HepG2 (cell line): ENCODE results near the gene THRB. TPM values are rescaled to one million over a fixed set of nuclear protein-coding genes. Genes with fewer than 3 reads are reported as not detected.

Experiments used
- ARHGAP35 ChIP-seq: sonication (generic); formaldehyde crosslinking; IDR thresholded peaks from 2 replicates; pipeline ENCODE4 v1.9.0; 2022; ENCODE audit warnings: mild to moderate bottlenecking, inconsistent platforms, moderate library complexity, missing genetic modification reagents, borderline replicate concordance
- ARNT2 ChIP-seq: sonication (generic); formaldehyde crosslinking; IDR thresholded peaks from 2 replicates; pipeline ENCODE4 v1.8.0; 2022; ENCODE audit warnings: mild to moderate bottlenecking, low read depth, missing genetic modification reagents, moderate library complexity
- ATF5 ChIP-seq: sonication (generic); formaldehyde crosslinking; IDR thresholded peaks from 2 replicates; pipeline ENCODE4 v1.4.0; 2020; ENCODE audit warnings: mild to moderate bottlenecking, low read depth, missing genetic modification reagents
- CCAR2 ChIP-seq: fragments of 200-400 bp; formaldehyde crosslinking; optimal IDR thresholded peaks from 2 replicates; pipeline ENCODE3; 2018; ENCODE audit warnings: low read depth, mild to moderate bottlenecking, low read length, moderate library complexity
- CREBL2 ChIP-seq: sonication (generic); formaldehyde crosslinking; IDR thresholded peaks from 2 replicates; pipeline ENCODE4 v1.8.1; 2023; ENCODE audit warnings: missing genetic modification reagents, mild to moderate bottlenecking, borderline replicate concordance
- FOSL2 ChIP-seq: sonication (generic); formaldehyde crosslinking; IDR thresholded peaks from 2 replicates; pipeline ENCODE4 v1.4.0; 2020; ENCODE audit warnings: missing genetic modification reagents
- FOXO4 ChIP-seq: sonication (generic); formaldehyde crosslinking; conservative IDR thresholded peaks from 2 replicates; pipeline ENCODE4 v1.8.1; 2023; ENCODE audit warnings: missing genetic modification reagents
- HBP1 ChIP-seq: IDR thresholded peaks from 2 replicates; pipeline ENCODE4 v1.6.1; 2016; ENCODE audit warnings: low read depth, control low read depth
- HDAC1 ChIP-seq: sonication (generic); formaldehyde crosslinking; IDR thresholded peaks from 2 replicates; pipeline ENCODE4 v1.5.1; 2020; ENCODE audit warnings: mild to moderate bottlenecking, missing genetic modification reagents
- HINFP ChIP-seq: sonication (generic); formaldehyde crosslinking; IDR thresholded peaks from 2 replicates; pipeline ENCODE4 v1.4.0; 2020; ENCODE audit warnings: low read depth, mild to moderate bottlenecking, missing genetic modification reagents
- KMT2B ChIP-seq: IDR thresholded peaks from 2 replicates; pipeline ENCODE4 v1.6.1; 2016; ENCODE audit warnings: missing genetic modification reagents, missing compliant biosample characterization
- NFE2L2 ChIP-seq: fragments of 150-350 bp; IDR thresholded peaks from 2 replicates; pipeline ENCODE4 v1.6.1; 2014; ENCODE audit warnings: low read length
- REPIN1 ChIP-seq: sonication (generic); formaldehyde crosslinking; IDR thresholded peaks from 2 replicates; pipeline ENCODE4 v1.8.0; 2022; ENCODE audit warnings: missing genetic modification reagents, low read depth, mild to moderate bottlenecking, borderline replicate concordance
- RNF2 ChIP-seq: fragments of 450-650 bp; conservative IDR thresholded peaks from 2 replicates; pipeline ENCODE4 v1.6.1; 2016; ENCODE audit warnings: low read depth
- TP53 ChIP-seq: sonication (generic); formaldehyde crosslinking; conservative IDR thresholded peaks from 2 replicates; pipeline ENCODE4 v1.4.0; 2020; ENCODE audit warnings: missing genetic modification reagents
- ZFP91 ChIP-seq: sonication (generic); formaldehyde crosslinking; IDR thresholded peaks from 2 replicates; pipeline ENCODE4 v1.9.0; 2022; ENCODE audit warnings: missing genetic modification reagents, mild to moderate bottlenecking, borderline replicate concordance
- ZNF207 ChIP-seq: fragments of 450-650 bp; IDR thresholded peaks from 2 replicates; pipeline ENCODE4 v1.6.1; 2016; ENCODE audit warnings: antibody characterized with exemption, borderline replicate concordance
- ZNF501 ChIP-seq: sonication (generic); formaldehyde crosslinking; IDR thresholded peaks from 2 replicates; pipeline ENCODE4 v1.5.1; 2020; ENCODE audit warnings: mild to moderate bottlenecking, moderate library complexity, missing genetic modification reagents
- ZNF589 ChIP-seq: sonication (generic); formaldehyde crosslinking; conservative IDR thresholded peaks from 2 replicates; pipeline ENCODE4 v1.8.0; 2022; ENCODE audit warnings: mild to moderate bottlenecking, moderate library complexity, missing genetic modification reagents
- ZNF619 ChIP-seq: sonication (generic); formaldehyde crosslinking; IDR thresholded peaks from 2 replicates; pipeline ENCODE4 v1.4.0; 2020; ENCODE audit warnings: mild to moderate bottlenecking, missing genetic modification reagents
- ZNF644 ChIP-seq: IDR thresholded peaks from 2 replicates; pipeline ENCODE4 v1.6.1; 2016; ENCODE audit warnings: low read depth
- ZNF724P ChIP-seq: sonication (generic); formaldehyde crosslinking; IDR thresholded peaks from 2 replicates; pipeline ENCODE4 v1.8.0; 2022; ENCODE audit warnings: missing genetic modification reagents, borderline replicate concordance
- polyA plus RNA-seq, 8 experiments: library from polyadenylated mRNA; depleted of rRNA in 3 of 8; stranded (reverse) in 7 of 8; unstranded in 1 of 8; fragments of >200 nt; fragmentation: Illumina TruSeq in 4 of 8; extraction: Trizol in 4 of 8; gene quantifications; 2 replicates each; pipeline versions ENCODE4 v1.2.1 to v1.2.3, GENCODE V29; 2011 to 2016; ENCODE audit warnings: low read depth in 4 of 8, missing spikeins in 1 of 8, mixed read lengths in 1 of 8; ENCODE audit not compliant: insufficient read depth in 1 of 8
- total RNA-seq, 5 experiments: library from RNA; depleted of rRNA; stranded (reverse); fragments of >200 nt; fragmentation: Illumina TruSeq; extraction: Trizol; gene quantifications; 2 replicates each; pipeline ENCODE4 v1.2.3, GENCODE V29; 2016; ENCODE audit warnings: low read depth in 1 of 5

Gene THRB
- total and polyA plus RNA-seq, 2 of the 13 experiments (the other 11 are each of a cell fraction or from before 2014, with no cell fraction given): 4.7 to 22.7 TPM

- TF ChIP-seq ATF5 (CRISPR knock-in tag) (no peak), KMT2B (CRISPR knock-in tag) (no peak), ZNF207 (no peak), ARHGAP35 (CRISPR knock-in tag) (no peak), FOSL2 (CRISPR knock-in tag) (no peak; the same call in 1 of the 2 replicates), ZNF619 (CRISPR knock-in tag) (no peak; the same call in 1 of the 2 replicates), ZNF644 (CRISPR knock-in tag) (no peak), ZNF589 (CRISPR knock-in tag) (no peak), CCAR2 (no peak), HBP1 (CRISPR knock-in tag) (no peak), TP53 (CRISPR knock-in tag) (no peak), ARNT2 (CRISPR knock-in tag) (no peak; the same call in none of the 2 replicates), REPIN1 (CRISPR knock-in tag) (no peak; the same call in 1 of the 2 replicates), RNF2 (no peak), FOXO4 (CRISPR knock-in tag) (no peak), NFE2L2 (no peak), ZNF501 (CRISPR knock-in tag) (0 out of 2 replicates have a peak, but pooled peaks have one; percentile 17), ZFP91 (CRISPR knock-in tag) (no peak), CREBL2 (CRISPR knock-in tag) (no peak), ZNF724P (CRISPR knock-in tag) (no peak), HINFP (CRISPR knock-in tag) (no peak), HDAC1 (CRISPR knock-in tag) (no peak)
Measured at GRCh38 chr3:24494618-24495325, at the start of gene THRB (continued).
